HCT116 (cell line): ENCODE measurements around the gene DCUN1D2.

Source experiments
- ATF3 ChIP-seq: IDR thresholded peaks from 2 replicates; pipeline ENCODE4 v1.6.1; 2012
- CBX3 ChIP-seq: IDR thresholded peaks from 2 replicates; pipeline ENCODE4 v1.6.1; 2012; ENCODE audit warnings: low read depth
- CTCF ChIP-seq, 3 experiments: fragments of 200-600 bp in 1 of 3; sonication (generic) in 1 of 3; IDR thresholded peaks in 2 of 3; conservative IDR thresholded peaks in 1 of 3; 2 replicates each; pipeline ENCODE4 v1.5.1; 2012 to 2017; ENCODE audit warnings: low read depth in 2 of 3, low read length in 2 of 3, antibody characterized with exemption in 1 of 3, borderline replicate concordance in 1 of 3, control low read depth in 1 of 3, mild to moderate bottlenecking in 1 of 3, mixed read lengths in 1 of 3, mixed run types in 1 of 3, moderate library complexity in 1 of 3; ENCODE audit not compliant: insufficient read depth in 1 of 3
- FOSL1 ChIP-seq: IDR thresholded peaks from 2 replicates; pipeline ENCODE4 v1.6.1; 2012; ENCODE audit warnings: low read depth
- JUND ChIP-seq: IDR thresholded peaks from 2 replicates; pipeline ENCODE4 v1.6.1; 2012
- SIN3A ChIP-seq: IDR thresholded peaks from 2 replicates; pipeline ENCODE4 v1.6.1; 2012; ENCODE audit warnings: low read depth

GRCh38 chr13:113446488-113446854 is 44.0 kb downstream of the DCUN1D2 start:
- TF ChIP-seq CTCF (IDR thresholded peaks at IDR 0.05 in 2 of 3, conservative IDR thresholded peaks at IDR 0.05 in 1 of 3; ENCODE audit: borderline replicate concordance in 1 of 3, insufficient read depth in 1 of 3, low read depth in 2 of 3, low read length in 2 of 3) (no peak), FOSL1 (no peak), SIN3A (no peak), CBX3 (no peak), JUND (no peak), ATF3 (no peak)
